CD4-positive, alpha-beta T cell (primary cell): ENCODE measurements around the gene EHD2. TPM values are rescaled to one million over a fixed set of nuclear protein-coding genes. Genes with fewer than 3 reads are reported as not detected.
A peak's percentile ranks its signal among the peaks of the same experiment; 100 is the strongest.

Experiments
- ATAC-seq: fragments of 200-7000 bp; cut with Tn5 transposase; one replicate; pipeline ENCODE4 v1.10.0; 2022; ENCODE audit warnings: mild to moderate bottlenecking; ENCODE audit not compliant: poor library complexity
- CTCF ChIA-PET: fragments of 350-600 bp; sonication (Branson Sonifier 250); formaldehyde crosslinking; loops from one replicate; lab custom pipeline; 2021; ENCODE audit warnings: antibody characterized with exemption, inconsistent platforms; lab: Charles Lee
- POLR2A ChIA-PET: fragments of 350-600 bp; sonication (Branson Sonifier 250); formaldehyde crosslinking; loops from one replicate; lab custom pipeline; 2021; ENCODE audit warnings: antibody characterized with exemption, inconsistent platforms; lab: Charles Lee
- DNase-seq, 14 experiments: peaks; one replicate each; pipeline ENCODE4 v3.0.0-alpha.2; 2013 to 2020; ENCODE audit warnings: mixed read lengths in 2 of 14
- H3K27ac ChIP-seq, 2 donors: one replicate each; pipeline versions ENCODE4 v1.5.1 to v1.7.0; 2013; ENCODE audit warnings: low read length in 2 of 2, low read depth in 1 of 2, mild to moderate bottlenecking in 1 of 2
- H3K27me3 ChIP-seq, 2 experiments: 1 replicate in 1 of 2; 2 replicates in 1 of 2; pipeline versions ENCODE4 v1.6.1 to v1.7.0; 2013; ENCODE audit warnings: low read length in 2 of 2, control low read depth in 1 of 2, mild to moderate bottlenecking in 1 of 2, moderate library complexity in 1 of 2; ENCODE audit not compliant: insufficient read depth in 2 of 2, control insufficient read depth in 1 of 2
- H3K36me3 ChIP-seq: one replicate; pipeline ENCODE4 v1.6.1; 2013; ENCODE audit warnings: low read length, control low read depth; ENCODE audit not compliant: insufficient read depth
- H3K4me1 ChIP-seq: one replicate; pipeline ENCODE4 v1.6.1; 2013; ENCODE audit warnings: low read length, control low read depth; ENCODE audit not compliant: insufficient read depth
- H3K4me3 ChIP-seq: one replicate; pipeline ENCODE4 v1.5.1; 2013; ENCODE audit warnings: mild to moderate bottlenecking, low read length, moderate library complexity
- H3K9me3 ChIP-seq, 2 experiments: 1 replicate in 1 of 2; 2 replicates in 1 of 2; pipeline versions ENCODE4 v1.6.1 to v1.7.0; 2013; ENCODE audit warnings: low read length in 2 of 2, mild to moderate bottlenecking in 2 of 2, control low read depth in 1 of 2, moderate library complexity in 1 of 2; ENCODE audit not compliant: control insufficient read depth in 1 of 2, insufficient read depth in 1 of 2
- H3K27ac Mint-ChIP-seq: one replicate; pipeline ENCODE4 v1.8.0; 2020; ENCODE audit warnings: mixed read lengths
- H3K27me3 Mint-ChIP-seq: one replicate; pipeline ENCODE4 v1.8.0; 2021; ENCODE audit warnings: mixed read lengths
- H3K36me3 Mint-ChIP-seq: one replicate; pipeline ENCODE4 v1.8.0; 2021; ENCODE audit warnings: low read depth, mixed read lengths
- H3K4me1 Mint-ChIP-seq: one replicate; pipeline ENCODE4 v1.8.0; 2021; ENCODE audit warnings: low read depth, mixed read lengths
- H3K4me3 Mint-ChIP-seq: one replicate; pipeline ENCODE4 v1.8.0; 2020; ENCODE audit warnings: mild to moderate bottlenecking, mixed read lengths
- H3K9me3 Mint-ChIP-seq: one replicate; pipeline ENCODE4 v1.8.0; 2020; ENCODE audit warnings: mixed read lengths
- intact Hi-C, 2 experiments: fragments of 100-400 bp; cut with DNase I in 1 of 2; cut with micrococcal nuclease in 1 of 2; formaldehyde crosslinking; loops; one replicate each; pipeline versions ENCODE4 v1.15.1 to v1.9.0; 2023 to 2025; cut with DNase I, micrococcal nuclease
- total RNA-seq, 174 experiments: library from RNA in 2 of 174; stranded (reverse) in 2 of 174; gene quantifications; one replicate each; pipeline ENCODE4 v1.2.3 and lab custom pipeline; 2021 to 2026
- TF ChIP-seq, protein P1 (sequence below): fragments of 200-600 bp; IDR thresholded peaks from one replicate; pipeline ENCODE4 v1.8.0; 2022; ENCODE audit warnings: antibody characterized with exemption, mild to moderate bottlenecking

EHD2 gene
- total RNA-seq, 2 experiments from 2014 or later: 0.16 TPM; not detected in 1

DNA sequence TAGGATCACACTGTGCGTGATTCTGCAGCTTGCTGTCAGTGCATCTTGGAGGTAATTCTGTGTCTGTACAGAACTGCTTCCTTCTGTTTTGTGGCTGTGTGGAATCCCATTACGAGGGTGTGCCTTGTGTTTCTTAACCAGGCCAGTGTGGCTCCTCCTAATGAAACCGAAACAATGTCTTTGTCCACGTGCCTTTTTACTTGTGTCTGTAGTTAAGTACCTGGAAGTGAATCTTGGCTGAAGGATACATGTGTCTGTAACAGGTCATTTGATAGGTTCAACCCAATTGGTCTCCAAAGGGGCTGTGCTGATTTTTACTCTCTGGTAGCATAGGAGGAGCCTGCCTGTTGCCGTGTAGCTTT, 45.2 kb downstream of the EHD2 start:
- ChIA-PET CTCF (no interaction called here), POLR2A (interaction anchor here (1.9 kb wide), 1 partner anchor 13 kb away, joined by 6 read pairs; the partner anchor contains the start of gene NOP53)
- Histone ChIP-seq H3K36me3 (peaks cover 49% of the 10 kb centered on the region), H3K27ac (no peak overlapping the region), H3K27me3 (no peaks in the 10 kb centered on the region), H3K4me1 (no peaks in the 10 kb centered on the region), H3K9me3 (no peaks in the 10 kb centered on the region), H3K4me3 (no peak overlapping the region)
- no peaks in the 10 kb centered on the region for H3K27me3 Mint-ChIP-seq
- H3K36me3 Mint-ChIP-seq: peaks cover 50% of the 10 kb centered on the region
- no peaks in the 10 kb centered on the region for H3K9me3 Mint-ChIP-seq
- TF ChIP-seq, protein P1, sequence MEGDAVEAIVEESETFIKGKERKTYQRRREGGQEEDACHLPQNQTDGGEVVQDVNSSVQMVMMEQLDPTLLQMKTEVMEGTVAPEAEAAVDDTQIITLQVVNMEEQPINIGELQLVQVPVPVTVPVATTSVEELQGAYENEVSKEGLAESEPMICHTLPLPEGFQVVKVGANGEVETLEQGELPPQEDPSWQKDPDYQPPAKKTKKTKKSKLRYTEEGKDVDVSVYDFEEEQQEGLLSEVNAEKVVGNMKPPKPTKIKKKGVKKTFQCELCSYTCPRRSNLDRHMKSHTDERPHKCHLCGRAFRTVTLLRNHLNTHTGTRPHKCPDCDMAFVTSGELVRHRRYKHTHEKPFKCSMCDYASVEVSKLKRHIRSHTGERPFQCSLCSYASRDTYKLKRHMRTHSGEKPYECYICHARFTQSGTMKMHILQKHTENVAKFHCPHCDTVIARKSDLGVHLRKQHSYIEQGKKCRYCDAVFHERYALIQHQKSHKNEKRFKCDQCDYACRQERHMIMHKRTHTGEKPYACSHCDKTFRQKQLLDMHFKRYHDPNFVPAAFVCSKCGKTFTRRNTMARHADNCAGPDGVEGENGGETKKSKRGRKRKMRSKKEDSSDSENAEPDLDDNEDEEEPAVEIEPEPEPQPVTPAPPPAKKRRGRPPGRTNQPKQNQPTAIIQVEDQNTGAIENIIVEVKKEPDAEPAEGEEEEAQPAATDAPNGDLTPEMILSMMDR: no peak
- peaks cover 5% of the 10 kb centered on the region for H3K4me1 Mint-ChIP-seq
- no peak overlapping the region for H3K4me3 Mint-ChIP-seq
- ATAC-seq (no peak), DNase-seq (no peak)
- H3K27ac Mint-ChIP-seq: peak overlapping the region; percentile 37
- intact Hi-C loops: no loop called here

DNA sequence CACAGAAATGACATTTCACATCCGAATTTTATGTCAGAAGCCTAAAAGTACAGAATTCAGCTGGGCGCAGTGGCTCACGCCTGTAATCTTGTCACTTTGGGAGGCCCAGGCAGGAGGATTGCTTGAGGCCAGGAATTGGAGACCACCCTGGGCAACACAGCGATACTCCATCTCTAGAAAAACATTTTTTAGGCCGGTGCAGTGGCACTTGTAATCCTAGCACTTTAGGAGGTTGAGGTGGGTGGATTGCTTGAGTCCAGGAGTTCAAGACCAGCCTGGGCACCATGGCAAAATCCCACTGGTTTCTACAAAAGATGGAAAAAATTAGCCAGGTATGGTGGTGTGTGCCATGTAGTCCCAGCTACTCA, 47.4 kb downstream of the EHD2 start:
- ATAC-seq (no peak), DNase-seq (no peak)
- ChIA-PET CTCF (no interaction called here), POLR2A (interaction anchor here (1.0 kb wide), 1 partner anchor 76 kb away, joined by 3 read pairs; no protein-coding TSS in a partner anchor)
- no peaks in the 10 kb centered on the region for H3K9me3 Mint-ChIP-seq
- Histone ChIP-seq H3K4me3 (no peak overlapping the region), H3K4me1 (no peaks in the 10 kb centered on the region), H3K27ac (no peak overlapping the region), H3K27me3 (no peaks in the 10 kb centered on the region), H3K9me3 (no peaks in the 10 kb centered on the region), H3K36me3 (peaks cover 28% of the 10 kb centered on the region)
- no peaks in the 10 kb centered on the region for H3K27me3 Mint-ChIP-seq
- peaks cover 40% of the 10 kb centered on the region for H3K36me3 Mint-ChIP-seq
- intact Hi-C loops: no loop called here
- peak overlapping the region; percentile 53 for H3K27ac Mint-ChIP-seq
- no peaks in the 10 kb centered on the region for H3K4me1 Mint-ChIP-seq
- TF ChIP-seq, protein P1: no peak
- no peak overlapping the region for H3K4me3 Mint-ChIP-seq

DNA sequence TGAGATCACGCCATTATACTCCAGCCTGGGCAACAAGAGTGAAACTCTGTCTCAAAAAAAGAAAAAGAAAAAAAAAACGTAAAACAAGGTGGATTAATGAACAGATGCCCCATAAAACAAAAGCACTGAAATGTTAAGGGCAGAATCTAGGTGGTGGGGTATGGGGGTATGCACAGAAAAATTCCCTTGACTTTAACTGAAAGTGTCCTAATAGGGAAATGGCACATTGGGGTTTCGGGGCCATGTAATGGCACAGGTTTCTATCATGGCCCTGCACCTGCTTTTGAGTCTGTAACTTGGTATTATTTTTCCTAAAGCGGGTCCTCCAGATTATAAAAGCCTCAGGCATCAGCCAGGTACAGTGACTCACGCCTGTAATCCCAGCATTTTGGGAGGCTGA, 48.3 kb downstream of the EHD2 start:
- no peak overlapping the region for H3K27ac ChIP-seq
- no peaks in the 10 kb centered on the region for H3K4me1 Mint-ChIP-seq
- H3K27ac Mint-ChIP-seq: no peak overlapping the region
- H3K9me3 Mint-ChIP-seq: no peaks in the 10 kb centered on the region
- intact Hi-C loops: no loop called here
- no peaks in the 10 kb centered on the region for H3K9me3 ChIP-seq
- H3K4me3 Mint-ChIP-seq: no peak overlapping the region
- TF ChIP-seq, protein P1: no peak
- no peak for DNase-seq
- POLR2A ChIA-PET: no interaction called here
- ATAC-seq: no peak
- CTCF ChIA-PET: no interaction called here
- peaks cover 19% of the 10 kb centered on the region for H3K36me3 ChIP-seq
- H3K4me1 ChIP-seq: no peaks in the 10 kb centered on the region
- no peaks in the 10 kb centered on the region for H3K27me3 ChIP-seq
- H3K27me3 Mint-ChIP-seq: no peaks in the 10 kb centered on the region
- peaks cover 33% of the 10 kb centered on the region for H3K36me3 Mint-ChIP-seq
- H3K4me3 ChIP-seq: no peak overlapping the region
